Measurements from ENCODE around the gene KREMEN2.

Gene KREMEN2

DNA sequence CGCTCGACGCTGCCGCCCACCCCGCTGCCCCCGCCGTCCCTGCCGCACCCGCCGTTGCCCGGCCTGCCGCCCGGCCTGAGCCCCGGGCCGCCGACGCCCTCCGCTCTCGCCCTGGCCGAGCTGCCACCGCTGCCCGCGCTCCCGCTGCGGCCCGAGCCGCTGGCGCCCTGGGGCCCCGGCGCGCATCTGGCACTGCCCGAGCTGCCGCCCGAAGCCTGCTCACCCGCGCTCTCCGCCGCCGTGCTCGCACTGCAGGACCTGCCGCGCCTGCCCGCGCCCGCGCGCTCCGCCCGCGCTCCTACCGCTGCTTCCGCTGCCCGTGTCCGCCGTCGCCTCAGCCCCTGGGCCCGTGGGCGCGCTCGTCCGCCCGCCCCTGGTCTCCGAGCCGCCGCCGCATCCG lies 40.2 kb downstream of the KREMEN2 start:
- TF ChIP-seq, protein P1, sequence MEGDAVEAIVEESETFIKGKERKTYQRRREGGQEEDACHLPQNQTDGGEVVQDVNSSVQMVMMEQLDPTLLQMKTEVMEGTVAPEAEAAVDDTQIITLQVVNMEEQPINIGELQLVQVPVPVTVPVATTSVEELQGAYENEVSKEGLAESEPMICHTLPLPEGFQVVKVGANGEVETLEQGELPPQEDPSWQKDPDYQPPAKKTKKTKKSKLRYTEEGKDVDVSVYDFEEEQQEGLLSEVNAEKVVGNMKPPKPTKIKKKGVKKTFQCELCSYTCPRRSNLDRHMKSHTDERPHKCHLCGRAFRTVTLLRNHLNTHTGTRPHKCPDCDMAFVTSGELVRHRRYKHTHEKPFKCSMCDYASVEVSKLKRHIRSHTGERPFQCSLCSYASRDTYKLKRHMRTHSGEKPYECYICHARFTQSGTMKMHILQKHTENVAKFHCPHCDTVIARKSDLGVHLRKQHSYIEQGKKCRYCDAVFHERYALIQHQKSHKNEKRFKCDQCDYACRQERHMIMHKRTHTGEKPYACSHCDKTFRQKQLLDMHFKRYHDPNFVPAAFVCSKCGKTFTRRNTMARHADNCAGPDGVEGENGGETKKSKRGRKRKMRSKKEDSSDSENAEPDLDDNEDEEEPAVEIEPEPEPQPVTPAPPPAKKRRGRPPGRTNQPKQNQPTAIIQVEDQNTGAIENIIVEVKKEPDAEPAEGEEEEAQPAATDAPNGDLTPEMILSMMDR (IDR thresholded peaks at IDR 0.05; ENCODE audit: control extremely low read depth, extremely low read depth, low read depth, missing control alignments), result no peak
- no peak for DNase-seq (ENCODE audit: extremely low spot score)
- POLR2A ChIA-PET, result interaction anchor here (0.6 kb wide), 1 partner anchor 24 kb away, joined by 4 read pairs; no protein-coding TSS in a partner anchor
- CTCF ChIA-PET, result interaction anchor here (0.6 to 11.8 kb wide), 6 partner anchors 10 to 126 kb away, joined by 3 to 231 read pairs (median 4); partner anchors contain the start of genes CLDN6, HCFC1R1, THOC6 and TNFRSF12A

DNA sequence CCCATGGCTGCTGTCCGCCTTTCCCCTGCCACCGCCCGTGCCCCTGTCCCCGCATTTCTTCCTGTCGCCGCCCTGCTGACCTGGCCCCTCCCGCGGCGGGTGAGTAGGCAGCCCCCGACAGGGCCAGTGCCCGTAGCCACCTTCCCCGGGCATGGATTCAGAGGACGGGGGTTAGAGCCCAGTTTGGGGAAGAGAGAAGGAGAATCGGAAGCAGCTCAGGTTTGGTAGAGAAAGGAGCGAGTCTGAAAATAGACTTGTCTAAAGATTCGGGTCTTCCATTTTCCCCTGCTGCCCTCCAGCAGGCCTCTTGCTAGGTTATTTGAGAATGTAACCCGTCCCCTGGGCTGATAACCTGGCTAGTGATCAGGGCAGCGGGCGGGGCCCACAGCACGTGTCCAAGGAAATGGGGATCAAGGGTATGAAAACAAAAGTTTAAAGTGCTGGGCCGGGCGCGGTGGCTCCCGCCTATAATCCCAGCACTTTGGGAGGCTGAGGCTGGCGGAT lies 40.8 kb downstream of the KREMEN2 start:
- CTCF ChIA-PET, result interaction anchor here (1.3 to 11.8 kb wide), 3 partner anchors 21 to 124 kb away, joined by 4 to 231 read pairs (median 5); partner anchors contain the start of genes CLDN6, HCFC1R1, THOC6 and TNFRSF12A
- TF ChIP-seq, protein P1 (IDR thresholded peaks at IDR 0.05; ENCODE audit: control extremely low read depth, extremely low read depth, low read depth, missing control alignments), result no peak
- DNase-seq (ENCODE audit: extremely low spot score), result no peak
- POLR2A ChIA-PET, result no interaction called here

- ChIA-PET CTCF (interaction anchor here (1.2 to 11.8 kb wide), 4 partner anchors 18 to 122 kb away, joined by 3 to 231 read pairs (median 4); partner anchors contain the start of genes CLDN6, HCFC1R1, THOC6 and TNFRSF12A), POLR2A (no interaction called here)
- DNase-seq (ENCODE audit: extremely low spot score), result no peak
- TF ChIP-seq, protein P1 (IDR thresholded peaks at IDR 0.05; ENCODE audit: control extremely low read depth, extremely low read depth, low read depth, missing control alignments), result no peak
Measured at GRCh38 chr16:3007059-3007956, 43.2 kb downstream of the KREMEN2 start.

- DNase-seq (ENCODE audit: extremely low spot score), result no peak
- ChIA-PET POLR2A (no interaction called here), CTCF (interaction anchor here (1.2 to 11.8 kb wide), 4 partner anchors 18 to 122 kb away, joined by 3 to 231 read pairs (median 4); partner anchors contain the start of genes CLDN6, HCFC1R1, THOC6 and TNFRSF12A)
- TF ChIP-seq, protein P1 (IDR thresholded peaks at IDR 0.05; ENCODE audit: control extremely low read depth, extremely low read depth, low read depth, missing control alignments), result no peak
Measured at GRCh38 chr16:3007957-3008689, 44.0 kb downstream of the KREMEN2 start.

DNA sequence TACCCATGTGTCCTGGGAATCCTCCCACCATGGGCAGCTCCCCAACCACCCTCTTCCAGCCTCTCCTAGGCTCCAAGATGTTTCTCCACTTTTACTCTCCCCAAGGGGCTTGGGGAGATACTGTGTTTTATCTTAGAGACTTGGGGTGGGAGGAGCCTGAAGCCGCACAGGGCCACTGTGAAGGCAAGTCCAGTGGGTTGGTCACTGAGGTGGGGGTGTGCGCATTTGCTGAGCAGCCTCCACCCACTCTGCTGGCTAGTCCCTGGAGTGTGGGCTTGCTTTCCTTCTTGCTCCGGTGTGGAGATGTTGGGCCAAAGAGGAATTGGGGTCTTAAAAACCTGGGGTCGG lies 44.6 kb downstream of the KREMEN2 start:
- DNase-seq (ENCODE audit: extremely low spot score), result no peak
- TF ChIP-seq, protein P1 (IDR thresholded peaks at IDR 0.05; ENCODE audit: control extremely low read depth, extremely low read depth, low read depth, missing control alignments), result no peak
- CTCF ChIA-PET, result interaction anchor here (1.2 to 11.8 kb wide), 2 partner anchors 17 to 31 kb away, joined by 3 to 231 read pairs; partner anchors contain the start of genes CLDN6, HCFC1R1, THOC6 and TNFRSF12A

More for the DNA sequence above, 44.6 kb downstream of the KREMEN2 start:
- POLR2A ChIA-PET, result no interaction called here

Measured in GM10248 (cell line).